GM13977 (cell line): ENCODE data around the gene E2F1.
A peak's percentile ranks its signal among the peaks of the same experiment; 100 is the strongest.

ENCODE experiments used
- DNase-seq: peaks from one replicate; pipeline ENCODE4 v3.0.0; 2012; ENCODE audit warnings: low spot score
- CTCF ChIP-seq: IDR thresholded peaks from 2 replicates; pipeline ENCODE4 v1.5.1; 2012; ENCODE audit warnings: mild to moderate bottlenecking, control low read depth; ENCODE audit not compliant: insufficient read depth; ENCODE audit errors: extremely low read depth, missing control alignments
- in situ Hi-C: fragments of 300-500 bp; cut with MboI; formaldehyde crosslinking; loops from one replicate; pipeline ENCODE4 v1.12.0; 2022; ENCODE audit warnings: low sequenced_read_pairs, low pct_unique_long_range_greater_than_20kb, mixed read lengths, inconsistent platforms; ENCODE audit not compliant: unreplicated experiment

The E2F1 gene

DNA sequence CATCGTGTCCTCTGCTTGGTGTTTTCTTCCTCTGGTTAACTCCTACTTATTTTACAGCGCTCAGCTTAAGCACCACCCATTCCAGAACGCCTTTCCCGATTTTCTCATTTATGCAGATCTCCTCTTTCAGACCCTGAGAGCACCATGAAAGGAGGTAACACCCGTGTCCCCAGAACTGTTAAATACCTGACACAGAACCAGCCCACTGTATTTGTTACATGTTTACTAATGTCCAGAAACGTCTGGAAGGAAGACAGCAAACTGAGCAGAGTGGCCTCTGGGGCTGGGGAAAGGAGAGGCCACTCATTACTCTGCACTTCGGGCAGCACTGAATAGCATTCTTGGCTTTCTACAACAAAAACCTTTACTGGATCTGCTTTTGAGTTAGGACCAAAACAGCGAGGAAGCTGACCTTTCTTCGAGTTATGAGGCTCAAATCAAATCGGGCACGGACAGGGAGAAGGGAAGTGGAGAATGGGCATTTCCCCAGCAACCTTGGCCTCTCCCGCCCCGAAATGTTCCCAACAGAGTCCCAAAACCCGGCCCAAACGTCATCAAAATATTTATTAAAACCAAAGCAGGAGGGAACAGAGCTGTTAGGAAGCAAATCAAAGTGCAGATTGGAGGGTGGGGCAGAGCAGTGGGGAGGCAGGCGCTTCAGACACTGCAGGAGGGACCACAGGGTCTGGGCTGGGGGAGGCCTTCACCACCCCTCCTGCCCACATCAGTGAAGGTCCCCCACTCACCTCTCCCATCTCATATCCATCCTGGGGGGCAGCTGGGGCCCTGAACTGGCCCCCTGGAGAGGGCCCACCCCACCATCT lies 10.8 kb downstream of the E2F1 start:
- in situ Hi-C loops = no loop called here
- TF ChIP-seq CTCF = no peak
- DNase-seq = no peak

DNA sequence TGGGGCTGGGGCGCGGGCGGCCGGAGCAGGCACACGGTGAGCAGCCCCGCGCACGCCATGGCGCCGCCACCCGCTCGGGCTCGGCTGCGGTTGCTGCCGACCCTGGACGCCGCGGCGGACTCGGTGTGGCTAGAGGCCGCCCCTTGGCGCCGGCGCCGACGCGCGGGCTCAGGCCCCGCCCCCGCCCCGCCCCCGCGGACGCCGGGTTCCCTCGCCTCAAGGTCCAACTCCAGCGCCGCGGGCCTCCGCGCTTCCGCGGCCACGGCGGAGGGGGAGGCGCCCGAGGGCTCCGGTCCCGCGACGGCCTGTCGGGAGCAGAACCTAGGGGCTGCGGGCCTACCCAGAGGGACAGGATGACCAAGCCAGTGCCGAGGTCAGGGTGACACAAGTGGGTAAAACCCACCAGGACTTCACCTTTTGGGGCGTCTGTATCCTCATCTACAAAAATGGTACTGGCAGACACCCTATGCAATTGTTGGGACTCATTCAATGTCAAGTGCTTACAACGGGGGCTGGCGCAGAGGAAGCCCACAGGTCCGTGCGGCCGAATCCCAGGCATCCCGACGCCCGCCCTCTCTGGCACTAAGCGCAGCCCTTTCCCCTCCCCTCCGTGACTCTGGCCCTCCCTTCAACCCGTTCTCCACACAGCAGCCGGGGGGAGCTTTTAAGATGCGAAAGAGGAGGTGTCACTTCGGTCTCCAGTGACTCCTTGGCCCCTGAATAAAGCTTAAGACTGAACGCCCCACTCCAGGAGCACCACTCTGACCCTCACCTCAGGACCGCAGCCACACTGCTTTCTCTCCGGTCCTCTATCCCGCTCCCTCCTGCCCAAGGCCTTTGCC lies 11.7 kb downstream of the E2F1 start, which contains the start of gene NECAB3:
Gene NECAB3 (minus strand): TSS at position 135 of the 842 bp plus-strand sequence. CDS start 76 bp downstream, at position 59.
- DNase-seq = peak; percentile 93
- in situ Hi-C loops = no loop called here
- no peak for TF ChIP-seq CTCF

- DNase-seq = no peak
- in situ Hi-C loops = no loop called here
- TF ChIP-seq CTCF = no peak
These were observed 12.5 kb downstream of the E2F1 start for GRCh38 chr20:33673410-33674293.

DNA sequence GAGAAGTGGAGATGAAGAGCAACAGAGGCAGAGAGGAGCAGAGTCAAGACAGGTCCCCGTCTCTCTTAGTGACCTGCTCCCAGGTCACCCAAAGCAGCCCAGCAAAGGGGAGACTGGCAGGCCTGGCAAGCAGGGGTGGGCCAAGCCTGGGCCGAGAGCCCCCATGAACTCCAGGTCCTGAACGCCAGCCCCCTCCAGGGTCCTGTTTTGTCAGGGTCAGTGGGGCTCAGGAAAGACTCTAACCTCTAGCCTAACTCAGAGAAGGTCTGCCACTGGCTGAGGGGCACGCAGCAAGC lies 13.1 kb downstream of the E2F1 start:
- TF ChIP-seq CTCF = no peak
- no peak for DNase-seq
- in situ Hi-C loops = no loop called here

DNA sequence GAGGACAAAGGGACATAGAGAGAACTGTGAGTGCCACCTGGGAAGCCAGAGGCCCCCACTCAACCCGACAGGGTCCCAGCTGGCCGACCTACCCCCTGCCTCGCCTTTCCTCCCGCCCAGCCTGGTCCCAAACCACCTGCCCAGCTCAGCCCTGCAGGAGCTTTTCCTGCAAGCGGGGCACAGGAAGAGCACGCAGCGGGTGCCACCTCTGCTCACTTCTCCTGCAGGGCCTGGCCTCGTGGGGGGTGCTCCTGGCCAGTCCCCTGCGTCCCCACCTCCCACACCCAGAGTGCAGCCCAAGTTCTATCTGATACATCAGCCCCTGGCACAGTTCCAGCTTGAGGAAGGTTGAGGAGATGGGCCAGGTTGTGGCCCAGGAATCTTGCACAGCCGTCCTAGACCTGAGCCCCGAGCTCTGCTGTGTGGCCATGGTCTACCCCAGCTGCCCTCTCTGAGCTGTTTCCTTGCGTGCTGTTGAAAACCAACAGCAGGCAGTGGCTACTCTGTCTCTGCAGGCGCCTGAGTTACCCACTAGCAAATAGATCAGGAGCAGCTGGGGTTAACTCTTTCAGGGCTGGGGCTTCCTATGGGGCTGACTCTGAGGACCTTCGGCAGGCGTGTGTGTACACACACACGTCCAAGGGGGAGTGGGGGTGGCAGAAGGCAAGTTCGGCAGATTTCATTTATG lies 13.6 kb downstream of the E2F1 start:
- TF ChIP-seq CTCF = no peak
- no peak for DNase-seq
- in situ Hi-C loops = no loop called here
